HG02884 (cell line): ENCODE measurements around the gene NUCB1.
"Not testable (repeated sequence)": the region's sequence is repeated elsewhere in the genome, so short reads cannot be mapped to it uniquely, and the experiment has no call there.

Source experiments
- ATAC-seq: cut with Tn5 transposase; IDR thresholded peaks from one replicate; pipeline ENCODE4 v1.9.1; 2021; ENCODE audit warnings: mild to moderate bottlenecking, moderate library complexity; ENCODE audit not compliant: unreplicated experiment

Gene NUCB1

DNA sequence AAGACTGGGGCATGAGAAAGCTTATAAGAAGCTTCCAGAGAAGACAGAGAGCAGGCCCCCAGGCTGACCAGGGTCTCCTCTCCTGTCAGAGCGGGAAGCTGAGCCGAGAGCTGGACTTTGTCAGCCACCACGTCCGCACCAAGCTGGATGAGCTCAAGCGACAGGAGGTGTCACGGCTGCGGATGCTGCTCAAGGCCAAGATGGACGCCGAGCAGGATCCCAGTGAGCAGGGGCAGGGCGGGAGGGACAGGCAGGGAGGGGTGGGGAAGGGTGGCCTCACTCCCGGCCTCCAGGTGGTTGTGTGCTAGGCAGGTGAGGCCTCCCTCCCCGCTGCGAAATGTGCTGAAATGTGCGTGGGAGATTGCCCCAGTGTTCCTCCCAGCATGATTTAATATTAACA is 5.6 kb downstream of the NUCB1 start:
- no peak for ATAC-seq

DNA sequence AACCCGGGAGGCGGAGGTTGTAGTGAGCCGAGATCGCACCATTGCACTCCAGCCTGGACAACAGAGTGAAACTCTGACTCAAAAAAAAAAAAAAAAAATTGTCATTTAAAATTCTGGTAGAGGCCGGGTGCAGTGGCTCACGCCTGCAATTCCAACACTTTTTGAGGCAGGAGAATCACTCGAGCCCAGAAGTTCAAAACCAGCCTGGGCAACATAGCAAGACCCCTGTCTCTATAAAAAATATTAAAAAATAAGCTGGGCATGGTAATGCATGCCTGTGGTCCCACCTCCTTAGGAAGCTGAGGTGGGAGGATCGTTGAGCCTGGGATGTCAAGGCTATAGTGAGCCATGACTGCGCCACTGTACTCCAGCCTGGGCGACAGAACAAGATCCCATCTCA is 6.2 kb downstream of the NUCB1 start:
- no peak for ATAC-seq

DNA sequence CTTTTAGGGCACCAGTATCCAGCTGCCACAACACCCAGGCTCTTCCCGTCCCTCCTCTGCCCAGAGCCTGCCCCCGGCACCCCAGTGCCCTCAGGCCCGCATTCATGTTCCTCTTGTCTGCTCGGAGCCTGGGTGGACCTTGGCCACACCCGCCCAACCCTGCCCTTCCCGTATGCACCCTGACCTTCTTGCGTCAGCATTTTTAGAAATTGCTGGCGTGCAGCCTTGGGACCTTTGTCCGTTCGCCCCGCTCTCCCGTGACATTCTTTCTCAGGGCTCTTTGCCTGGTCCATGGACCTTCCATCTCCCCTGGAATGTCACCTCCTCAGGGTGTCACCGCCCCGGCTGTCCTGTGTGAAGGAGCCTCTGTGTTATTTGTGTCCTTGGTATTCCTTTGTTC is 7.6 kb downstream of the NUCB1 start:
- ATAC-seq = no peak

DNA sequence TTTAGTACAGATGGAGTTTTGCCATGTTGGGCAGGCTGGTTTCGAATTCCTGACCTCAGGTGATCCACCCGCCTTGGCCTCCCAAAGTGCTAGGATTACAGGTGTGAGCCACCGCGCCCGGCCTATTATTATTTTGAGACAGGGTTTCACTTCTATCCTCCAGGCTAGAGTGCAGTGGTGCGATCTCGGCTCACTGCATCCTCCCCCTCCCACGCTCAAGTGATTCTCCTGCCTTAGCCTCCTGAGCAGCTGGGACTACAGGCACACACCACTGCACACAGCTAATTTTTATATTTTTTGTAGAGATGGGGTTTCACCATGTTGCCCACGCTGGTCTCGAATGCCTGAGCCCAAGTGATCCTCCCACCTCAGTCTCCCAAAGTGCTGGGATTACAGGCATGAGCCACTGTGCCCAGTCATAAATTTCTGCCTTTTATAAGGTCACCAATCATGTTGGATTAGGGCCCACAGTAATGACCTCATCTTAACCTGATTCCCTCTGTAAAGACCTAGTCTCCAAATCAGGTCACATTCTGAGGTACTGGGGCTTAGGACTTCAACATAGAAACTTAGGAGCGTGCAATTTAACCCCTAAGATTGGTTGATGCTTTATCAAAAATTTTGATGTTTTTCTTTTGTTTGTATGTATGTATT is 9.4 kb downstream of the NUCB1 start:
- ATAC-seq = not testable (repeated sequence)

DNA sequence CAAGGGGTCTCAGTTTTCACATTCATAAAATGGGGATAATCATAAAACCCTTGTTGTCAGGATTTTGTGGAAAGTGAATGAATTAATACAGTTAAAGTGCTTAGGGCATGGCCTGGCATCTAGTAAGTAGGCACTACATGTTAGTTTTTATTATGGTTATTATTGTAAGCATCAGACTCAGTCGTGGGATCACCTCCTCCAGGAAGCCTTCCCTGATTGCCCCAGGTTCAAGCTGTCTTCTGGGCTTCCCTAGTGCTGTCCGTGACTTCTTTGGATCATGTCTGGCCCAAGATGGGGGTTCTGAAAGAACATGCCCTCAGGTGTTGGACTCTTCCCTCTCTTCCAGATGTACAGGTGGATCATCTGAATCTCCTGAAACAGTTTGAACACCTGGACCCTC is 10.7 kb downstream of the NUCB1 start:
- no peak for ATAC-seq

DNA sequence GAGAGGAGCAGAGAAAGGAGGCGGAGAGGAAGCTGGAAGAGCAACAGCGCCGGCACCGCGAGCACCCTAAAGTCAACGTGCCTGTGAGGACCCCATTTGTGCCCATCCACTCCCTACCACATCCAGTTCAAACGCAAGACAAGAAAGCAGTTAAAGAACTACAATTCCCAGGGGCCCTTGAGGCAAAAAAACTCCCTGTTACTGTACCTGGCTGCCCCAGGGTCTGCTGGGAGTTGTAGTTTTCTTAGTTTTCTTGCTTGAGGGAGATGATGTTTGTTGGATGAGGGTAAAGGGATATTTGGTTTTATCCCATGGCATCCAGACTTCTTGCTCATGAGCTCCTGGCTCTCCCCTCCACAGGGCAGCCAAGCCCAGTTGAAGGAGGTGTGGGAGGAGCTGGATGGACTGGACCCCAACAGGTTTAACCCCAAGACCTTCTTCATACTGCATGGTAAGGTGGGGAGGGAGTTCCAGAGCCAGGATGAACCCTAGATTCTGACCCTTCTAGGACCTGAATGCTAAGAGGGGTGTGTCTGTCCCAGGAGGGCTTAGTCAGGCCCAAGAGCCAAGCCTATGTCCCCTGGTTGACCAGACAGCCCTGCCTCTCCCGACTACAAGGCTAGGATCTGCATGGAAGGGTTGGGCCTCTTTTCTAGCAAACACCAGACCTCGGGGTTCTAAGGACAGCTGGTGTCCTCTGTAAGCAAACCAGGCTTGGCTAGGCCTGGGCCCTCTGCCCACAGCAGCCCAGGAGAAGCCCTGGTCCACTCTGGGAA is 13.2 kb downstream of the NUCB1 start:
- ATAC-seq = no peak

DNA sequence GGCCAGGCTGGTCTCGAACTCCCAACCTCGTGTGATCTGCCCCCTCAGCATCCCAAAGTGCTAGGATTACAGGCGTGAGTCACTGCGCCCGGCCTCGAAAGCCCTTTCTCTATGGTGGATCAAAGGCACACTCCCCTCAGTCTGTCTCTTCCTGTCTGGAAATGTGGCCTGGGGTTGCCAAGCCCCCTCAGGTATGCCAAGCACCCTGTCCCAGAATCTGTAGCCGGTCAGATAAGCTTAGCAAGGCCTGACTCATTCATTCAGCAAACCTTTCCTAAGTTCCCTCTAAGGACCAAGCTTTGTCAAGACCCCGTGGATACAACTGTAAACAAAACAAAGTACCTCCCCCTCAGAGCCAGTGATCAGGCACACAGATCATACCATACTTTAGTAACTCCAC is 14.1 kb downstream of the NUCB1 start:
- ATAC-seq = no peak

DNA sequence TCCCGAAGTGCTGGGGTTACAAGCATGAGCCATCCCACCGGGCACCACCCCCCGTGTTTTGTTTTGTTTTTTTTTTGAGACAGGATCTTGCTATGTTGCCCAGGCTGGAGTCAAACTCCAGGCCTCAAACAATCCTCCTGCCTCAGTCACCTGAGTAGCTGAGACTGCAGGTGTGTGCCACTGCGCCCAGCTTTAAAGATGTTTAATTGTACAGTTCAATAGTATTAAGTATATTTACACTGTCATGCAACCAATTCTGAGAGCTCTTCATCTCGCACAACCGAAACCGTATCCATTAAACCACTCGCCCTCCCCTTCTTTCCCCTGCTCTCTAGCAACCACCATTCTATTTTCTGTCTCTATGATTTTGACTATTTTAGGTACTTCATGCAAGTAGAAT is 15.6 kb downstream of the NUCB1 start:
- no peak for ATAC-seq

DNA sequence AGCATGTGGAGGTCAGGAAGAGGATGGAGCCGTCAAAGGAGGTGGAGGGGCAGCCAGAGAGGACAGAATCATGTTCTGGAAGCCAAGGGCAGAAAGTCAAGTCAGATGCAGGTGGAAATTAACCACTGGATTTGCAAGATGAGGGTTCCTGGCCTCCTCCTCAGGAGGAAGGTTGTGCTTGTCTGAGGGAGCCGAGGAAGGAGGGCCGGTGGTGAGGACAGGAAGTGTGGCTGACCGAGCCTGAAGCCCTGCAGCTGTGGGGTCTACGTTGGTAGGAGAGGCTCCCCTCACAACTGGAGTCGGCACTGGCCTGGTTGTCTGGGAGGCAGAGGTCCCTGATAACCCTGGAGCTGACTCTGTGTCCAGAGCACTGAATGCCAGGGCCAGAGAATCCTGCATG is 18.0 kb downstream of the NUCB1 start:
- no peak for ATAC-seq

DNA sequence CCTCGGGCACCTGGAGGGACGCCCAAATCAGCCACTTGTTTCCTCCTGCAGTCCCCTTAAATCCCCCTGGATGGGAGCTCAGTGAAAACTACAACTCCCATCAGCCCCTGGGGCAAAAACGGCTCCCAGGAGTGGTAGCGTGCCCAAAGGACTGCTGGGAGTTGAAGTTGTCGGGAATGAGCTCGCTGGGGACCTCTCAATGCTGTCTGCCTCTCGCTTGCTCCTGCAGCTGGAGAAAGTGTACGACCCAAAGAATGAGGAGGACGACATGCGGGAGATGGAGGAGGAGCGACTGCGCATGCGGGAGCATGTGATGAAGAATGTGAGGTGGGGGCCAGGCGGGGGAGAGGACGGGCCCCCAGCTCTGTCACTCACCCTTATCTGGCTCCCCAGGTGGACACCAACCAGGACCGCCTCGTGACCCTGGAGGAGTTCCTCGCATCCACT is 18.7 kb downstream of the NUCB1 start:
- ATAC-seq = no peak

DNA sequence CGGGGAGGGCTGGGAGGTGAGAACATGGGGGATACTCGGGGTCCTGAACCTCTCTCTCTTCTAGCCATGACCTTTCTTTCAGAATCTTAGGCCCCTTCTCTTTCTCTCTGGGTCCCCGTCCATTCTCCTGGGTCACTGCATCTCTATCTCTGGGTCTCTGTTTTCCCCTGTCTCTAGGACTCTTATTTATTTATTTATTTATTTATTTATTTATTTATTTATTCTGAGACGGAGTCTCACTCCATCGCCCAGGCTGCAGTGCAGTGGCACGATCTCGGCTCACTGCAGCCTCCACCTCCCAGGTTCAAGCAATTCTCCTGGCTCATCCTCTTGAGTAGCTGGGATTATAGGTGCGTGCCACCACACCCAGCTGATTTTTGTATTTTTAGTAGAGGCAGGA is 19.2 kb downstream of the NUCB1 start:
- not testable (repeated sequence) for ATAC-seq

DNA sequence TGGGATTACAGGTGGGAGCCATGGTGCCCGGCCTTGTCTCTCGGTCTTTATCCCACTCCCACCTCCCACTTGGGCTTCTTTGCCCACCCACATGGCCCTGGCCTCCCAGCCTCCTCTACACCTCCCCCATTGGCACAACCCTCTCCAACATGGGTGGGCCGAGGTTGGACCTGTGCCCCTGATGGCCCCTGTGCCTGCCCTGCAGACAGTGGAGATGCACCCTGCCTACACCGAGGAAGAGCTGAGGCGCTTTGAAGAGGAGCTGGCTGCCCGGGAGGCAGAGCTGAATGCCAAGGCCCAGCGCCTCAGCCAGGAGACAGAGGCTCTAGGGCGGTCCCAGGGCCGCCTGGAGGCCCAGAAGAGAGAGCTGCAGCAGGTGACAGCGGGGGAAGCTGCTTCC is 20.8 kb downstream of the NUCB1 start:
- ATAC-seq = no peak

DNA sequence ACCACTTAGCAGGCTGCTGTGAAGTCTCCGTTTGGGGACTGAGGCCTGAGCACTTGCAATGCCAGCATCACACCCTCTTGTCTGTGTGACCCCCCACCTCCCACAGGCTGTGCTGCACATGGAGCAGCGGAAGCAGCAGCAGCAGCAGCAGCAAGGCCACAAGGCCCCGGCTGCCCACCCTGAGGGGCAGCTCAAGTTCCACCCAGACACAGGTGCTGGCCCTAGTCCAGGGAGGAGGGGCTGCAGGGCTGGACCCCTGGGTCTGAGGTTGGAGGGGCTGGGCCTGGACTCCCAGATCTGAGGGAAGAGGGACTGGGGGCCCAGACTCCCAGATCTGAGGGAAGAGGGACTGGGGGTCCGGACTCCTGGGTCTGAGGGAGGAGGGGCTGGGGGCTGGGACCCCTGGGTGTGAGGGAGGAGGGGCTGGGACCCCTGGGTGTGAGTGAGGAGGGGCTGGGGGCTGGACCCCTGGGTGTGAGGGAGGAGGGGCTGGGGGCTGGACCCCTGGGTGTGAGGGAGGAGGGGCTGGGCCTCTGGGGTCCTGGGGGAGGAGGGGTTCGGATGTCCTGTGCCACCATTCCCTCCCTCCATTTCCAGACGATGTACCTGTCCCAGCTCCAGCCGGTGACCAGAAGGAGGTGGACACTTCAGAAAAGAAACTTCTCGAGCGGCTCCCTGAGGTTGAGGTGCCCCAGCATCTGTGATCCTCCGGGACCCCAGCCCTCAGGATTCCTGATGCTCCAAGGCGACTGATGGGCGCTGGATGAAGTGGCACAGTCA is 21.8 kb downstream of the NUCB1 start:
- ATAC-seq = no peak

DNA sequence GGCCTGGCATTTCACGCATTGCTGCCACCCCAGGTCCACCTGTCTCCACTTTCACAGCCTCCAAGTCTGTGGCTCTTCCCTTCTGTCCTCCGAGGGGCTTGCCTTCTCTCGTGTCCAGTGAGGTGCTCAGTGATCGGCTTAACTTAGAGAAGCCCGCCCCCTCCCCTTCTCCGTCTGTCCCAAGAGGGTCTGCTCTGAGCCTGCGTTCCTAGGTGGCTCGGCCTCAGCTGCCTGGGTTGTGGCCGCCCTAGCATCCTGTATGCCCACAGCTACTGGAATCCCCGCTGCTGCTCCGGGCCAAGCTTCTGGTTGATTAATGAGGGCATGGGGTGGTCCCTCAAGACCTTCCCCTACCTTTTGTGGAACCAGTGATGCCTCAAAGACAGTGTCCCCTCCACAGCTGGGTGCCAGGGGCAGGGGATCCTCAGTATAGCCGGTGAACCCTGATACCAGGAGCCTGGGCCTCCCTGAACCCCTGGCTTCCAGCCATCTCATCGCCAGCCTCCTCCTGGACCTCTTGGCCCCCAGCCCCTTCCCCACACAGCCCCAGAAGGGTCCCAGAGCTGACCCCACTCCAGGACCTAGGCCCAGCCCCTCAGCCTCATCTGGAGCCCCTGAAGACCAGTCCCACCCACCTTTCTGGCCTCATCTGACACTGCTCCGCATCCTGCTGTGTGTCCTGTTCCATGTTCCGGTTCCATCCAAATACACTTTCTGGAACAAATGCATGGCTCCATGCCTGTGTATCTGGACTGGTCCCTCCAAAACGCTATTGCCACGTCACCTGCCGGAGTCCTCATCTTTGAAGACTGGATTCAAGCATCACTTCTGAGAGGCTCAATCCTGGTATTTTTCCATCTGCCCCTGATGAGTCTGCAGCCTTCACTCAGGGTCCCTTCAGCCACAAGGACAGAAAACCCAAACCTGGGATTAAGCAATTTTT is 22.7 kb downstream of the NUCB1 start:
- no peak for ATAC-seq

DNA sequence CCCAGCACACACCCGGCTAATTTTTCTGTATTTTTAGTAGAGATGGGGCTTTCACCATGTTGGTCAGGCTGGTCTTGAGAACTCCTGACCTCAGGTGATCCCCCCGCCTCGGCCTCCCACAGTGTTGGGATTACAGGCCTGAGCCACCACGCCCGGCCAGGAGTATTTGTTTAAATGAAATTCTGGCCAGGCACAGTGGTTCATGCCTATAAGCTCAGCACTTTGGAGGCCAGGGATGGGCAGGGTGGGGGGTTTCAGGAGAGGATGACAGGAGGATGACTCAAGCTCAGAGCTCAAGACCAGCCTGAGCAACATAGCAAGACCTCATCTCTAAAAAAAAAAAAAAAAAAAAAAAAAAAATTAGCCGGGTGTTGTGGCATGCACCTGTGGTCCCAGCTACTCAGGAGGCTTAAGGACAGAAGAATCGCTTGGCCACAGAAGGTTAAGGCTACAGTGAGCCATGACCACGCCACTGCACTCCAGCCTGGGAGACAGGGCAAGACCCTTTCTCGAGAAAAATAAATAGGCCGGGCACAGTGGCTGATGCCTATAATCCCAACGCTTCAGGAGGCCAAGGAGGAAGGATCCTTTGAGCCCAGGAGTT is 25.2 kb downstream of the NUCB1 start:
- ATAC-seq = no peak

DNA sequence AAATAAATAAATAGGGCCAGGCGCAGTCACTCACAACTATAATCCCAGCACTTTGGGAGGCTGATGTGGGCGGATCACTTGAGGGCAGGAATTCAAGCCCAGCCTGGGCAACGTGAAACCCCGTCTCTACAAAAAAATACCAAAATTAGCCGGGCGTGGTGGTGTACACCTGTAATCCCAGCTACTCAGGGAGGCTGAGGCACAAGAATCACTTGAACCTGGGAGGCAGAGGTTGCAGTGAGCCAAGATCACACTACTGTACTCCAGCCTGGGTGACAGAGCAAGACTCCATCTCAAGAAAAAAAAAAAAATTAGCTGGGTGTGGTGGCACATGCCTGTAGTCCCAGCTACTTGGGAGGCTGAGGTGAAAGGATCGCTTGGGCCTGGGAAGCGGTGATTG is 25.8 kb downstream of the NUCB1 start:
- ATAC-seq = not testable (repeated sequence)

DNA sequence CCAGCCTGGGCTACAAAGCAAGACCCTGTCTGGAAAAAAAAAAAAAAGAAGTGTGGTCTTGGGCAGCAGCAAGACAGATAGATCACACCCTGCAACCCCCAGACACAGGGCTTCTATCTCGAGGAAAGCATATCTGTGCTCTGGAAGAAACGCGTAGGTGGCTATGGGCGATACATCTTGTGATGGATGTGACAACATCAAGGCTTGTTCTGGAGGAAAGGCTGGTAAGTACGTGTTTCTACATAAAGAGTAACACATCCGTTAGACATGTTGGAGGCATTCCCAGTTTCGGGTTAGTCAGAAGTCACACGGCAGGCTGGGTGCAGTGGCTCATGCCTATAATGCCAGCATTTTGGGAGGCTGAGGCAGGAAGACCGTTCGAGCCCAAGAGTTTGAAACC is 26.8 kb downstream of the NUCB1 start:
- no peak for ATAC-seq

DNA sequence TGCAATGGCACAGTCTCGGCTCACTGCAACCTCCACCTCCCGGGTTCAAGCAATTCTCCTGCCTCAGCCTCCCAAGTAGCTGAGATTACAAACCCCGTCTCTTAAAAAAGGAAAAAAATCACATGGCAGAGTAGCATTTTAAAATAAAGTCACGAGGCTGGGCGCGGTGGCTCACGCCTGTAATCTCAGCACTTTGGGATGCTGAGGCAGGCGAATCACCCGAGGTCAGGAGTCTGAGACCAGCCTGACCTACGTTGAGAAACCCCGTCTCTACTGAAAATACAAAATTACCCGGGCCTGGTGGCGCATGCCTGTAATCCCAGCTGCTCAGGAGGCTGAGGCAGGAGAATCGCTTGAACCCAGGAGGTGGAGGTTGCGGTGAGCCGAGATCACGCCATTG is 27.6 kb downstream of the NUCB1 start:
- ATAC-seq = not testable (repeated sequence)

DNA sequence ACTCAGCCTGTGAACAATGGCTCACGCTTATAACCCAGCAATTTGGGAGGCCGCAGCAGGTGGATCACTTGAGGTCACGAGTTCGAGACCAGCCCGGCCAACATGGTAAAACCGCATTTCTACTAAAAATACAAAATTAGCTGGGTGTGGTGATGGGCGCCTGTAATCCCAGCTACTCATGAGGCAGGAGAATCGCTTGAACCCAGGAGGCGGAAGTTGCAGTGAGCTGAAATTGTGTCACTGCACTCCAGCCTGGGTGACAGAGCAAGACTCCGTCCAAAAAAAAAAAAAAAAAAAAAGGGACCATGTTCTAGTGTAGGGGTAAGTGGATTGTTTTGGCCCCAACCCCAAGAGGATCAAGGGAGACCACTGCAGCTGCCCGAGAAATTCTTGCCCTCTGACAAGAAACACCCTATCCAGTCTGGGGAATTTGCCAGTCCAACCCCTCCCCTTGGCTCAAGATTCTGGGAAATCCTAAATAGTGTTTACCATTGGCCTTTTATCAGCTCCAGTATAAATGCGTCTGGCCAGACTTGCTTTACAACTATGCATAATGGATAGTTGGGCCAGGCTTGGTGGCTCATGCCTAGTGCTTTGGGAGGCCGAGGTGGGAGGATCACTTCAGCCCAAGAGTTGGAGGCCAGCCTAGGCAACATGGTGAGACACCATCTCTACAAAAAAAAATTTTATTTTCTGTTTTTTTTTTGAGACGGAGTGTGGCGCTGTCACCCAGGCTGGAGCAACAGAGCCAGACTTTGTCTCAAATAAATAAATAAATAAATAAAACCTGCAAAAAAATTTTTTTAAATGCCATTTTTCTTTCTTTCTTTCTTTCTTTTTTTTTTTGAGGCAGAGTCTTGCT is 28.3 kb downstream of the NUCB1 start:
- ATAC-seq = no peak
